OCI-LY1 (cell line): Measurements from ENCODE around the gene SAG.

Source experiments
- H2AFZ ChIP-seq: fragments of 200-600 bp; sonication (generic), shearing (Covaris generic); 2 replicates; pipeline ENCODE4 v1.6.0; 2014; ENCODE audit warnings: antibody characterized with exemption, mild to moderate bottlenecking, low read length
- H3F3A ChIP-seq: fragments of 200-600 bp; sonication (generic), shearing (Covaris generic); 2 replicates; pipeline ENCODE4 v1.6.0; 2014; ENCODE audit warnings: mild to moderate bottlenecking, antibody characterized with exemption, low read length, moderate library complexity; ENCODE audit not compliant: insufficient read depth
- H3K27ac ChIP-seq: fragments of 200-600 bp; sonication (generic); 2 replicates; pipeline ENCODE4 v1.5.1; 2014; ENCODE audit warnings: low read length, mixed run types, mild to moderate bottlenecking, low read depth; ENCODE audit not compliant: poor library complexity, severe bottlenecking
- H3K27me3 ChIP-seq: fragments of 200-600 bp; sonication (generic); 2 replicates; pipeline ENCODE4 v1.6.0; 2014; ENCODE audit warnings: antibody characterized with exemption, mild to moderate bottlenecking, low read length, moderate library complexity; ENCODE audit not compliant: insufficient read depth
- H3K36me3 ChIP-seq: fragments of 200-600 bp; sonication (generic); 2 replicates; pipeline ENCODE4 v1.6.1; 2014; ENCODE audit warnings: mild to moderate bottlenecking, antibody characterized with exemption, low read length, moderate library complexity, mixed read lengths; ENCODE audit not compliant: insufficient read depth
- H3K4me1 ChIP-seq: fragments of 200-600 bp; sonication (generic); 2 replicates; pipeline ENCODE4 v1.5.1; 2014; ENCODE audit warnings: mild to moderate bottlenecking, low read length, moderate library complexity; ENCODE audit not compliant: insufficient read depth, severe bottlenecking
- H3K4me2 ChIP-seq: fragments of 200-600 bp; sonication (generic), shearing (Covaris generic); 2 replicates; pipeline ENCODE4 v1.6.1; 2014; ENCODE audit warnings: low read length
- H3K4me3 ChIP-seq: fragments of 200-600 bp; sonication (generic); 2 replicates; pipeline ENCODE4 v1.5.1; 2014; ENCODE audit warnings: low read length, low read depth, mild to moderate bottlenecking, mixed read lengths; ENCODE audit not compliant: poor library complexity, severe bottlenecking
- H3K79me2 ChIP-seq: fragments of 200-600 bp; shearing (Covaris generic); 2 replicates; pipeline ENCODE4 v1.6.1; 2016; ENCODE audit warnings: mixed run types, low read length, mixed read lengths; ENCODE audit not compliant: insufficient read depth
- H3K9ac ChIP-seq: fragments of 200-600 bp; sonication (generic), shearing (Covaris generic); 2 replicates; pipeline ENCODE4 v1.6.1; 2014; ENCODE audit warnings: mild to moderate bottlenecking, low read length, mixed read lengths
- H3K9me2 ChIP-seq: fragments of 200-600 bp; sonication (generic), shearing (Covaris generic); 2 replicates; pipeline ENCODE4 v1.6.1; 2014; ENCODE audit warnings: low read depth, mild to moderate bottlenecking, low read length, mixed read lengths
- H3K9me3 ChIP-seq: fragments of 200-600 bp; shearing (Covaris generic); 2 replicates; pipeline ENCODE4 v1.6.1; 2014; ENCODE audit warnings: low read length, mixed read lengths
- H4K20me1 ChIP-seq: fragments of 200-600 bp; sonication (generic), shearing (Covaris generic); 2 replicates; pipeline ENCODE4 v1.6.0; 2016; ENCODE audit warnings: mild to moderate bottlenecking, low read length; ENCODE audit not compliant: insufficient read depth
- CTCF ChIP-seq: fragments of 200-600 bp; sonication (generic), shearing (Covaris generic); IDR thresholded peaks from 2 replicates; pipeline ENCODE4 v1.5.1; 2017; ENCODE audit warnings: mild to moderate bottlenecking, antibody characterized with exemption, low read length, moderate library complexity, mixed read lengths
- EZH2 ChIP-seq: fragments of 200-600 bp; sonication (generic), shearing (Covaris generic); IDR thresholded peaks from 2 replicates; pipeline ENCODE4 v1.8.0; 2017; ENCODE audit warnings: borderline replicate concordance, mixed run types, mild to moderate bottlenecking, antibody characterized with exemption, low read length, moderate library complexity, mixed read lengths

Gene SAG

DNA sequence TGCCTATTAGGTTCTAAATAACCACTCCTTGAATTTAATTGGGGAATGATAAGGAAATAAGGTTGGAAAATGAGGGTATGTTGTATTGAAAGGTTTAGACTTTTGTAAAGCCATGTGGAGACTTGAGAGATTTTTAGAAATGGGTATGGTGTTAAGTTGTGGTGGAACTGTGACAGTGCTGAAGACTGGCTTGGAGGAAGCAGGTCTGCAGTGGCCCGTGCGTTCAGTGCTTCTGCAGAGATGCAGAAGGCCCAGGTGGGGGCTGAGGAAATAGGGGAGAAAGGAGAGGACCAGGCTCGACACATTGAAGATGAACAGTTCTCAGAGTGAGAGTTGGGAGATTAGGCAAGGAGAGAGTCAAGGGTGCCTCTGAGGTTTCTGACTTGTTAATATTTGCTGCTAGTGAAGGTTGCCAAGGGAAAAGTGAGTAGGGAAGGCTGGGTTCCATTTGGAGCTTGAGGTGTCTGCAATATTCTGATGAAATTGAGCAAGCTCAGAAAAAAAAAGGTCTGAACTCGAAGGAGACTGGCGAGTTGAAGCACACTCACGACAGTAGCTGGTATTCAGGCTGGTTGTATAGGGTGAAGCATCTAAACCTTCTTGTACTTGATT, 25.5 kb upstream of the SAG start:
- Histone ChIP-seq H2AFZ (no peak overlapping the region), H3K9me2 (no peaks in the 10 kb centered on the region), H3F3A (no peaks in the 10 kb centered on the region), H3K27ac (no peak overlapping the region), H3K27me3 (no peaks in the 10 kb centered on the region), H3K4me2 (no peak overlapping the region), H3K36me3 (peaks cover 95% of the 10 kb centered on the region), H3K9me3 (no peaks in the 10 kb centered on the region), H3K4me1 (no peaks in the 10 kb centered on the region), H4K20me1 (no peaks in the 10 kb centered on the region), H3K4me3 (no peak overlapping the region), H3K9ac (no peak overlapping the region), H3K79me2 (no peaks in the 10 kb centered on the region)
- no peak for TF ChIP-seq EZH2

- H2AFZ ChIP-seq: no peak overlapping the region
- no peaks in the 10 kb centered on the region for H3F3A ChIP-seq
- H3K9me2 ChIP-seq: no peaks in the 10 kb centered on the region
- no peaks in the 10 kb centered on the region for H3K9me3 ChIP-seq
- no peaks in the 10 kb centered on the region for H4K20me1 ChIP-seq
- H3K9ac ChIP-seq: no peak overlapping the region
- TF ChIP-seq EZH2 (no peak), CTCF (no peak)
- no peaks in the 10 kb centered on the region for H3K27me3 ChIP-seq
- H3K4me2 ChIP-seq: no peak overlapping the region
- no peak overlapping the region for H3K27ac ChIP-seq
- H3K79me2 ChIP-seq: no peaks in the 10 kb centered on the region
- peaks cover 95% of the 10 kb centered on the region for H3K36me3 ChIP-seq
- H3K4me3 ChIP-seq: no peak overlapping the region
- no peaks in the 10 kb centered on the region for H3K4me1 ChIP-seq
Measured at GRCh38 chr2:233285921-233286320, 21.7 kb upstream of the SAG start.

- Histone ChIP-seq H3K79me2 (no peaks in the 10 kb centered on the region), H3K4me2 (no peak overlapping the region), H3F3A (no peaks in the 10 kb centered on the region), H4K20me1 (no peaks in the 10 kb centered on the region), H3K4me1 (no peaks in the 10 kb centered on the region), H3K4me3 (no peak overlapping the region), H3K27ac (no peak overlapping the region), H3K36me3 (peaks cover 95% of the 10 kb centered on the region), H3K9me2 (no peaks in the 10 kb centered on the region), H3K27me3 (no peaks in the 10 kb centered on the region), H3K9me3 (no peaks in the 10 kb centered on the region), H3K9ac (no peak overlapping the region), H2AFZ (no peak overlapping the region)
- TF ChIP-seq CTCF (no peak), EZH2 (no peak)
Measured at GRCh38 chr2:233287871-233288270, 19.7 kb upstream of the SAG start.

- no peak overlapping the region for H3K9ac ChIP-seq
- H3K4me1 ChIP-seq: no peaks in the 10 kb centered on the region
- H4K20me1 ChIP-seq: no peaks in the 10 kb centered on the region
- H3K4me3 ChIP-seq: no peak overlapping the region
- H2AFZ ChIP-seq: no peak overlapping the region
- peaks cover 95% of the 10 kb centered on the region for H3K36me3 ChIP-seq
- H3K9me3 ChIP-seq: no peaks in the 10 kb centered on the region
- no peak overlapping the region for H3K27ac ChIP-seq
- no peaks in the 10 kb centered on the region for H3K27me3 ChIP-seq
- no peak for TF ChIP-seq CTCF
- no peak for TF ChIP-seq EZH2
- H3K4me2 ChIP-seq: no peak overlapping the region
- no peaks in the 10 kb centered on the region for H3K79me2 ChIP-seq
- no peaks in the 10 kb centered on the region for H3K9me2 ChIP-seq
- H3F3A ChIP-seq: no peaks in the 10 kb centered on the region
Measured at GRCh38 chr2:233288663-233289062, 19.0 kb upstream of the SAG start.
